AG04449 (cell line): ENCODE results near the gene DNAJB11.

ENCODE experiments used
- CTCF ChIA-PET: fragments of 350-600 bp; formaldehyde crosslinking; extraction: SDS; loops from one replicate; lab custom pipeline; 2021; ENCODE audit warnings: antibody characterized with exemption; lab: Yijun Ruan, JAX
- POLR2A ChIA-PET: fragments of 400-600, 350-600 bp; formaldehyde crosslinking; extraction: SDS; loops from one replicate; lab custom pipeline; 2020; ENCODE audit warnings: antibody characterized with exemption, inconsistent platforms; lab: Yijun Ruan, JAX
- DNase-seq: peaks from one replicate; pipeline ENCODE4 v3.0.0-alpha.2; 2010; ENCODE audit warnings: low read depth, low spot score
- H3K4me3 ChIP-seq: 2 replicates; pipeline ENCODE4 v1.5.1; 2011; ENCODE audit warnings: low read depth, mild to moderate bottlenecking, control low read depth, low read length
- TF ChIP-seq, protein P1 (sequence below): IDR thresholded peaks from one replicate; pipeline ENCODE4 v1.5.1; 2011; ENCODE audit warnings: mild to moderate bottlenecking, moderate library complexity, low read length, control low read depth, inconsistent platforms; ENCODE audit not compliant: insufficient read depth; ENCODE audit errors: missing control alignments

The DNAJB11 gene

DNA sequence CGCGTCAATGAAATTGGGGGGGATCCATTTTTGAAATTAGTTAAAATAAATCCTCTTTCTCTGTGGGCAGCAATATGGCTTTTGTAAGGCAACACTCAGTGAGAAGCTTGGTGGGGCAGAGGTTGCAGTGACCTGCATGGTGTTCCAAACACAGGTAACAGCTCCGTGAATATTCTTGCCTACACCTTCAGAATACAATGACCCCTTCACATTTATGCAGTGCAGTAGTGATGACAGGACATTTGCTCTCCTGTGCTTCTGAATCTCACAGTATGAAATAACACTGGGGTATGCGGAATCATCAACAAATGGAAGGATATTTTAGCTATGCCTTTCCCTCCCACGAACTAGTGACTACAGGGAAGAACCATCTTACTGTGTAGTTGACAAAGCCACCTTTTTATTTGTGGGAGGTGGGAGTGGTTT is 49.3 kb downstream of the DNAJB11 start:
- ChIA-PET POLR2A (no interaction called here), CTCF (interaction anchor here (2.2 kb wide), 1 partner anchor 202 kb away, joined by 11 read pairs; no protein-coding TSS in a partner anchor)
- H3K4me3 ChIP-seq, result no peak overlapping the region
- DNase-seq, result no peak
- TF ChIP-seq, protein P1, sequence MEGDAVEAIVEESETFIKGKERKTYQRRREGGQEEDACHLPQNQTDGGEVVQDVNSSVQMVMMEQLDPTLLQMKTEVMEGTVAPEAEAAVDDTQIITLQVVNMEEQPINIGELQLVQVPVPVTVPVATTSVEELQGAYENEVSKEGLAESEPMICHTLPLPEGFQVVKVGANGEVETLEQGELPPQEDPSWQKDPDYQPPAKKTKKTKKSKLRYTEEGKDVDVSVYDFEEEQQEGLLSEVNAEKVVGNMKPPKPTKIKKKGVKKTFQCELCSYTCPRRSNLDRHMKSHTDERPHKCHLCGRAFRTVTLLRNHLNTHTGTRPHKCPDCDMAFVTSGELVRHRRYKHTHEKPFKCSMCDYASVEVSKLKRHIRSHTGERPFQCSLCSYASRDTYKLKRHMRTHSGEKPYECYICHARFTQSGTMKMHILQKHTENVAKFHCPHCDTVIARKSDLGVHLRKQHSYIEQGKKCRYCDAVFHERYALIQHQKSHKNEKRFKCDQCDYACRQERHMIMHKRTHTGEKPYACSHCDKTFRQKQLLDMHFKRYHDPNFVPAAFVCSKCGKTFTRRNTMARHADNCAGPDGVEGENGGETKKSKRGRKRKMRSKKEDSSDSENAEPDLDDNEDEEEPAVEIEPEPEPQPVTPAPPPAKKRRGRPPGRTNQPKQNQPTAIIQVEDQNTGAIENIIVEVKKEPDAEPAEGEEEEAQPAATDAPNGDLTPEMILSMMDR, result no peak

DNA sequence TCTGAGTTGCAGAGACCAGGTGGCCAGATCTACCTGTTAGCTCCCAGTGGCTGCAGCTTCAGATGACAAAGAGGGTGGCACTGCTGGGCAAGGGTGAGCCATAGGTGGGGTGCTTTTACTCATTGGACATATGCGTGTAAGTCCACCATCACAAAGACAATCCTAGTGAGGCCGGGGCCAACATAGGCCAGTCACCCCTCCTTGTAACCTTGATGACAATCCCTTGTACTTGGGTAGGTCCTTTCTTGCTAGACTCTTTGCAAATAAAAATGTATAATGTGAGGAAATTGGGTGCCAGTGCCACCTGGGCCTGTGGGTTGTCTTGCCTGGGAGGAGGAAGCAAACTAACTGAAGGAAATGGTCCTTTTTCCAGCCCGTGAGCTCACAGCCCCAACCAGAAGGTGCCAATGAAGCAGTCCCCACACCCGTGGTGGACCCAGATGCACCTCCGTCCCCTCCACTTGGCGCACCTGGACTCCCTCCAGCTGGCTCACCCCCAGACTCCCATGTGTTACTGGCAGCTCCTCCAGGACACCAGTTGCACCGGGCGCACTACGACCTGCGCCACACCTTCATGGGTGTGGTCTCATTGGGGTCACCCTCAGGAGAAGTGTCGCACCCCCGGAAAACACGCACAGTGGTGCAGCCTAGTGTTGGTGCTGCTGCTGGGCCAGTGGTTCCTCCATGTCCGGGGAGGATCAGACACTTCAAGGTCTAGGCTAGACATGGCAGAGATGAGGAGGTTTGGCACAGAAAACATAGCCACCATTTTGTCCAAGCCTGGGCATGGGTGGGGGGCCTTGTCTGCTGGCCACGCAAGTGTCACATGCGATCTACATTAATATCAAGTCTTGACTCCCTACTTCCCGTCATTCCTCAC is 49.9 kb downstream of the DNAJB11 start:
- TF ChIP-seq, protein P1, result no peak
- DNase-seq, result no peak
- ChIA-PET POLR2A (no interaction called here), CTCF (interaction anchor here (1.1 to 2.2 kb wide), 2 partner anchors 11 to 201 kb away, joined by 3 to 11 read pairs; no protein-coding TSS in a partner anchor)
- H3K4me3 ChIP-seq, result no peak overlapping the region

DNA sequence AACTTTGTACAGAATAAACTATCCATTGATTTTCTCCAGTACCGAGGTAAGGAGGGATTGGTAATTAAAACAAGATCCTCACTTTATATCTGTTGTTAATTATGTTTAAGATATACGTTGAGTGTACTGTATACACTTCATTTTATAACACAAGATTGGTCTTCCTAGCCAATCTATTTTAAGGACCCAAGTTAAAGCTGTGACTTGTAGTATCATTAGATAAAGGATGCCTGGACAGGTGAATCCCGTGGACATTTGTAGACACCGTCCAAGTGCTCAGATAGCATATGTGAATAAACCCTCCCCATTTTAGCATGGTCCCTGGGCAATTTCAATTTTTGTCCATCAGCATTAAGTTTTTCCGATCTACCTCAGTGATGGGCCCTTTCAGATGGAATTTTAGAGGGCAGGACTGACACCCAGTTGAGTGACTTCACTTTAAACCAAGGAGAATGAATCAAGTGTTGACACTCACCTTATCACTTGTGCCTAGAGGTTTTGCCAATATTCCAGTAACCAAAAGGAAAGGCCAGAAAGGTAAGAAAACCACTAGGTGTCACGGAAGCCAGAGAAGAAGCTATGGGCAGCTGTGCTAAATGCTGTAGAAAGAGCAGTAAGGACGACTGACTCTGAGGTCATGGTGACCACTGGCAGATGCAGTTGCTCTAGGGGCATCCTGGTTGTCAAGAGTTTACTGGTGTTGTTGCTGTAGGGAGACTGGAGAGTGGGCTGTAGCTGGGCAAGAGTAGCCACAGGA is 51.6 kb downstream of the DNAJB11 start:
- DNase-seq, result no peak
- no peak overlapping the region for H3K4me3 ChIP-seq
- ChIA-PET POLR2A (no interaction called here), CTCF (interaction anchor here (1.0 to 6.2 kb wide), 3 partner anchors 7 to 36 kb away, joined by 3 to 57 read pairs (median 3); partner anchors contain the start of gene AHSG)
- TF ChIP-seq, protein P1, result no peak

DNA sequence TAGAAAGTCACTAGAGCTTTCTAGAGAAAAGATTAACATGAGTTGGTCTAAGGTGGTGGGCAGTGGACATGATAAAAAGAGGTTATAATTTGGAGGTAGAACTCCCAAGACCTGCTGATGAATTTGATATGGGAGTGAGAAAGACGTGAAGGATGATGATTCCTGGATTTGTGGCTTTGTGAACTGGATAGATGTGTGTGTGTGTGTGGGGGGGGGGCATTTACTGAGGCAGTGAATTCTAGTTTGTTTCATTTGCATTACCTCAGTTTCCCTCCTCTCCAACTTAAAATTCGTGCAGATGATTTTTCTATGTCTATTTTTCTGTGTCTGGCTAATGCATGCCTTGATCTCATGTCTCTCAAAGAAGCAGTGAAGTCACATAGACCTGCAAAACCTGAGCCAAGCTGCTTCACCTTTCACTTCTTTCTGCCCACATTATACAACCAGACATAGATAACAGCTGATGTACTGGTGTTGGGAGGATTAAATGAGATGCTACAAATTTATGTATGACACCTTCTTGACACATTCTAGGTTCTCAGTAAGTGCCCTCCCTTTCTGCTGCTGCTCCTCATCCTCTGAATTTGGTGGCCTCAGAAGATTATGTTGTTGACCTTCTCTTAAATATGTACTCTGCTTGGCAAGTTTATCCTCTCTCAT is 52.3 kb downstream of the DNAJB11 start:
- DNase-seq, result no peak
- ChIA-PET POLR2A (no interaction called here), CTCF (interaction anchor here (1.0 to 6.2 kb wide), 2 partner anchors 7 to 37 kb away, joined by 3 to 57 read pairs; partner anchors contain the start of gene AHSG)
- TF ChIP-seq, protein P1, result no peak
- no peak overlapping the region for H3K4me3 ChIP-seq

DNA sequence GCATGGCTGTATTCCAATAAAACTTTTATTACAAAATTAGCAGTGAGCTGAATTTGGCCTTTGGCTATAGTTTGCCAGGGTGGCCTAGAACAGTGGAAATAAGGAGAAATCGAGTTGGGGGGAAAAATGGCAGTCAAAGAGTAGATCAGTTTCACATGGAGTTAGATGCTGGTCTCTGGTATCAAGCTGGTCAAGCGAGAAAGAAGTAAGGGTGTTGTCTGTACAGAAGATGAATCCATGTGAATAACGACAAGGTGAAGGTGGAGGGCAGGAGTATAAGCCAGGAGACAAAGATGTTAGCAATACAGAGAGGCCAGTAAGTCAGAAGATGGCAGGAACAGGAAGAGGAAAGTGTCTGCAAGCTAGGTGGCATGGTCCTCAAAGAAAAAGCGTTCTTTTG is 54.1 kb downstream of the DNAJB11 start:
- TF ChIP-seq, protein P1, result no peak
- DNase-seq, result no peak
- H3K4me3 ChIP-seq, result no peak overlapping the region
- ChIA-PET CTCF (interaction anchor here (6.2 kb wide), 1 partner anchor 9 kb away, joined by 57 read pairs; the partner anchor contains the start of gene AHSG), POLR2A (no interaction called here)
